ENCODE measurements around the gene MIER2. TPM values are rescaled to one million over a fixed set of nuclear protein-coding genes. Genes with fewer than 3 reads are reported as not detected.

The MIER2 gene
- total and polyA plus RNA-seq, 2 donors (not counting 1 experiment from before 2014, with no cell fraction given) = 10.5 to 19.7 TPM

DNA sequence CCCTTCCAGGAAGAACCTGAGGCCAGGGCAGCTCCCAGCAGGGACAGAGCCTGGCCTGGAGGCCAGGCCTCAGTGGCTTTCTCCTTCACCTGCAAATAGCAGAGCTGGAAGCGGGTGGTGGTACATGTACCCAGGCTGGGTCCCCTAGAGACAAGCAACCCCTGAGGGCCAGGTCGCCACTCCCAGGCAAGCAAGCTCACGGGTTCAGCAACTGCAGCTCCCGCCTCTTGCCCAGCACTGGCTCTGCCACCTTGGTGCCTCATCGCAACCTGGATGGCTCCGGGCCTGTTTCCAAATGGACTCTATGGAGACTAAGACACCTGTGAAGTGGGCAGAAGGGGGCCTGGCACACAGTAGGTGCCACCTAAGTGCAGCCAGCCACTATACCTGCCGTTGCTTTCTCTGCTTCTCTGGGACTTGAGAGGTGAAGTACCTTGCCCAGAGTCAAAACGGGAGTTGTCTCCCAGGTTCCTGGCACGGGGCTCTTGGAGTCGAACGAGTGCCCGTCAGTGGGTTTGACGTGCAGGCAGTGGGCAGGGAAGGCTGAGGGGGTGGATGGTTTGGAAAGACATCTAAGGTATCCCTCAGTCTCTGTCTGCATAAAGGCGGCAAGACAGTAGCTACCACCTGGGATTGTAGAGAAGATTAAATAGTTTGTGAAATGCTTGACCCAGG lies 51.0 kb downstream of the MIER2 start:
- no peak overlapping the region for H3K4me2 ChIP-seq (replicated peaks; ENCODE audit: low read depth, low read length, poor library complexity, severe bottlenecking)
- peaks cover 47% of the 10 kb centered on the region for H3K27me3 Mint-ChIP-seq
- intact Hi-C loops (cut with micrococcal nuclease) = no loop called here
- H3K9ac ChIP-seq (ENCODE audit: low read length) = no peak overlapping the region
- peaks cover 0 to 24% (median 0%) of the 10 kb centered on the region in 3 donors for H3K9me3 ChIP-seq (ENCODE audit: control extremely low read depth in 1 of 3, control insufficient read depth in 2 of 3, insufficient read depth in 1 of 3, low read length in 2 of 3)
- TF ChIP-seq, protein P1, sequence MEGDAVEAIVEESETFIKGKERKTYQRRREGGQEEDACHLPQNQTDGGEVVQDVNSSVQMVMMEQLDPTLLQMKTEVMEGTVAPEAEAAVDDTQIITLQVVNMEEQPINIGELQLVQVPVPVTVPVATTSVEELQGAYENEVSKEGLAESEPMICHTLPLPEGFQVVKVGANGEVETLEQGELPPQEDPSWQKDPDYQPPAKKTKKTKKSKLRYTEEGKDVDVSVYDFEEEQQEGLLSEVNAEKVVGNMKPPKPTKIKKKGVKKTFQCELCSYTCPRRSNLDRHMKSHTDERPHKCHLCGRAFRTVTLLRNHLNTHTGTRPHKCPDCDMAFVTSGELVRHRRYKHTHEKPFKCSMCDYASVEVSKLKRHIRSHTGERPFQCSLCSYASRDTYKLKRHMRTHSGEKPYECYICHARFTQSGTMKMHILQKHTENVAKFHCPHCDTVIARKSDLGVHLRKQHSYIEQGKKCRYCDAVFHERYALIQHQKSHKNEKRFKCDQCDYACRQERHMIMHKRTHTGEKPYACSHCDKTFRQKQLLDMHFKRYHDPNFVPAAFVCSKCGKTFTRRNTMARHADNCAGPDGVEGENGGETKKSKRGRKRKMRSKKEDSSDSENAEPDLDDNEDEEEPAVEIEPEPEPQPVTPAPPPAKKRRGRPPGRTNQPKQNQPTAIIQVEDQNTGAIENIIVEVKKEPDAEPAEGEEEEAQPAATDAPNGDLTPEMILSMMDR (IDR thresholded peaks at IDR 0.05) = no peak
- TF ChIP-seq EZH2 (IDR thresholded peaks at IDR 0.05; ENCODE audit: borderline replicate concordance, insufficient read depth, low read depth, low read length, poor library complexity, severe bottlenecking) = no peak
- no peak for ATAC-seq (ENCODE audit: low read depth)
- 83% methylated on average over 14 of the region's 14 CpGs for WGBS (ENCODE audit: insufficient coverage)
- H3K4me3 Mint-ChIP-seq = no peak overlapping the region
- no peaks in the 10 kb centered on the region for H3K79me2 ChIP-seq (ENCODE audit: control insufficient read depth, insufficient read depth, low read length)
- H3K27ac Mint-ChIP-seq = no peak overlapping the region
- no peaks in the 10 kb centered on the region for H3K36me3 ChIP-seq (replicated peaks in 1 of 2; ENCODE audit: control extremely low read depth in 1 of 2, control insufficient read depth in 1 of 2, extremely low read depth in 1 of 2, insufficient read depth in 2 of 2, low read length in 1 of 2)
- no peaks in the 10 kb centered on the region for H3K9me3 Mint-ChIP-seq (ENCODE audit: insufficient read depth)
- H3K4me1 Mint-ChIP-seq = peaks cover 12% of the 10 kb centered on the region
- H2AFZ ChIP-seq (ENCODE audit: insufficient read depth, low read depth, low read length, poor library complexity, severe bottlenecking) = no peak overlapping the region
- H3K27me3 ChIP-seq (replicated peaks in 1 of 4; ENCODE audit: control extremely low read depth in 1 of 4, control insufficient read depth in 3 of 4, insufficient read depth in 4 of 4, low read length in 3 of 4) = peaks cover 0 to 54% (median 25%) of the 10 kb centered on the region in 4 experiments
- no peak for DNase-seq
- H3K27ac ChIP-seq (ENCODE audit: low read length in 2 of 2) = no peak overlapping the region
- ChIA-PET CTCF (no interaction called here), POLR2A (no interaction called here)
- H4K20me1 ChIP-seq (ENCODE audit: control insufficient read depth, insufficient read depth, low read length, poor library complexity, severe bottlenecking) = no peaks in the 10 kb centered on the region
- H3K4me3 ChIP-seq (ENCODE audit: control extremely low read depth in 1 of 5, extremely low read depth in 1 of 5, insufficient read depth in 1 of 5, low read depth in 2 of 5, low read length in 4 of 5) = no peak overlapping the region
- H3K4me1 ChIP-seq (ENCODE audit: control insufficient read depth in 2 of 2, insufficient read depth in 2 of 2, low read length in 2 of 2) = peaks cover 11 to 22% of the 10 kb centered on the region in 2 donors

DNA sequence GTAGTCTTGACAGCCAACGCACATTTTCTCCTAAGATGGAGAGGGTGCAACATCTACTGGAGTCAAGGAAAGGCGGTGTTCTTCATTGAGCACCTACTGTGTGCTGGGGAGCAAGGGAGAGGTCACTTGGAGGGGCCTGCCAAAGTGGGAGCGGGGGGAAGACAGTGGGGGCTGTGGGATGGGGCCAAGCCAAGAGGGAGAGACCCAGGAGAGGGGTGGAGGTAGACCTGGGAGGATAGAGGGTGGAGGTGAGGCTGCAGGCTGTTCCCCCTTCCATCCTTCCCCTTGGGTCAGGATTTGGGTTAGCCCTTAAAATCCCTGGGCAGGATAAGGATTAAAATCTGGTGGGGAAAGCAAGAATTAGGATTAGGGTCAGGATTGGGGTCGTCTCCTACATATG lies 51.6 kb downstream of the MIER2 start:
- Histone ChIP-seq H4K20me1 (ENCODE audit: control insufficient read depth, insufficient read depth, low read length, poor library complexity, severe bottlenecking) (no peaks in the 10 kb centered on the region), H3K4me2 (replicated peaks; ENCODE audit: low read depth, low read length, poor library complexity, severe bottlenecking) (no peak overlapping the region), H3K9me3 (ENCODE audit: control extremely low read depth in 1 of 3, control insufficient read depth in 2 of 3, insufficient read depth in 1 of 3, low read length in 2 of 3) (peaks cover 0 to 24% (median 0%) of the 10 kb centered on the region in 3 donors), H3K9ac (ENCODE audit: low read length) (no peak overlapping the region), H3K36me3 (replicated peaks in 1 of 2; ENCODE audit: control extremely low read depth in 1 of 2, control insufficient read depth in 1 of 2, extremely low read depth in 1 of 2, insufficient read depth in 2 of 2, low read length in 1 of 2) (no peaks in the 10 kb centered on the region), H3K27ac (ENCODE audit: low read length in 2 of 2) (no peak overlapping the region), H3K4me1 (ENCODE audit: control insufficient read depth in 2 of 2, insufficient read depth in 2 of 2, low read length in 2 of 2) (peaks cover 11 to 22% of the 10 kb centered on the region in 2 donors), H2AFZ (ENCODE audit: insufficient read depth, low read depth, low read length, poor library complexity, severe bottlenecking) (no peak overlapping the region), H3K4me3 (ENCODE audit: control extremely low read depth in 1 of 5, extremely low read depth in 1 of 5, insufficient read depth in 1 of 5, low read depth in 2 of 5, low read length in 4 of 5) (no peak overlapping the region), H3K79me2 (ENCODE audit: control insufficient read depth, insufficient read depth, low read length) (no peaks in the 10 kb centered on the region), H3K27me3 (replicated peaks in 1 of 4; ENCODE audit: control extremely low read depth in 1 of 4, control insufficient read depth in 3 of 4, insufficient read depth in 4 of 4, low read length in 3 of 4) (peaks cover 0 to 54% (median 25%) of the 10 kb centered on the region in 4 experiments)
- 86% methylated on average over 2 of the region's 4 CpGs for WGBS (ENCODE audit: insufficient coverage)
- DNase-seq = no peak
- intact Hi-C loops (cut with micrococcal nuclease) = no loop called here
- H3K27ac Mint-ChIP-seq = no peak overlapping the region
- H3K4me3 Mint-ChIP-seq = no peak overlapping the region
- peaks cover 12% of the 10 kb centered on the region for H3K4me1 Mint-ChIP-seq
- POLR2A ChIA-PET = no interaction called here
- TF ChIP-seq EZH2 (IDR thresholded peaks at IDR 0.05; ENCODE audit: borderline replicate concordance, insufficient read depth, low read depth, low read length, poor library complexity, severe bottlenecking) = no peak
- TF ChIP-seq, protein P1 (IDR thresholded peaks at IDR 0.05) = no peak
- H3K27me3 Mint-ChIP-seq = peaks cover 52% of the 10 kb centered on the region
- CTCF ChIA-PET = no interaction called here
- H3K9me3 Mint-ChIP-seq (ENCODE audit: insufficient read depth) = no peaks in the 10 kb centered on the region
- no peak for ATAC-seq (ENCODE audit: low read depth)

Measured in B cell (primary cell).